T-cell (primary cell): Measurements from ENCODE around the gene SERPINB8. TPM values are rescaled to one million over a fixed set of nuclear protein-coding genes. Genes with fewer than 3 reads are reported as not detected.

Experiments
- ATAC-seq, 4 experiments: fragments of 200-7000 bp in 3 of 4; fragments of 150-1000 bp in 1 of 4; cut with Tn5 transposase; replicated peaks in 1 of 4; 1 replicate in 3 of 4; 2 replicates in 1 of 4; pipeline ENCODE4 v1.10.0; 2021; ENCODE audit warnings: moderate library complexity in 3 of 4, mild to moderate bottlenecking in 2 of 4, moderate number of reproducible peaks in 1 of 4
- CTCF ChIA-PET, 2 donors: fragments of 300-600 bp; sonication (Branson Sonifier 250); formaldehyde crosslinking; loops; one replicate each; lab custom pipeline; 2022; ENCODE audit warnings: antibody characterized with exemption in 2 of 2; lab: Charles Lee
- POLR2A ChIA-PET, 2 donors: fragments of 300-600 bp; sonication (Branson Sonifier 250); formaldehyde crosslinking; loops; one replicate each; lab custom pipeline; 2022; ENCODE audit warnings: antibody characterized with exemption in 2 of 2; lab: Charles Lee
- DNase-seq, 35 experiments: peaks; one replicate each; pipeline versions ENCODE4 v3.0.0 to v3.0.0-alpha.2; 2013 to 2023
- H3K27ac ChIP-seq: one replicate; pipeline ENCODE4 v1.5.1; 2013; ENCODE audit warnings: low read length
- H3K27me3 ChIP-seq, 2 experiments: replicated peaks in 1 of 2; 1 replicate in 1 of 2; 2 replicates in 1 of 2; pipeline versions ENCODE4 v1.6.1 to v1.7.0; 2013; ENCODE audit warnings: low read length in 1 of 2, mixed read lengths in 1 of 2; ENCODE audit not compliant: control insufficient read depth in 2 of 2, insufficient read depth in 2 of 2; ENCODE audit errors: extremely low read depth in 1 of 2
- H3K36me3 ChIP-seq, 2 donors: 1 replicate in 1 of 2; 2 replicates in 1 of 2; pipeline versions ENCODE4 v1.6.1 to v1.7.0; 2013; ENCODE audit warnings: low read length in 1 of 2; ENCODE audit not compliant: control insufficient read depth in 2 of 2, insufficient read depth in 1 of 2; ENCODE audit errors: extremely low read depth in 1 of 2
- H3K4me1 ChIP-seq, 2 experiments: 1 replicate in 1 of 2; 2 replicates in 1 of 2; pipeline versions ENCODE4 v1.6.1 to v1.7.0; 2013; ENCODE audit warnings: low read length in 2 of 2, mixed read lengths in 1 of 2; ENCODE audit not compliant: insufficient read depth in 2 of 2, control insufficient read depth in 1 of 2; ENCODE audit errors: extremely low read depth in 1 of 2
- H3K4me3 ChIP-seq, 2 donors: 1 replicate in 1 of 2; 2 replicates in 1 of 2; pipeline versions ENCODE4 v1.5.1 to v1.7.0; 2013; ENCODE audit warnings: mild to moderate bottlenecking in 2 of 2, low read length in 1 of 2, moderate library complexity in 1 of 2; ENCODE audit not compliant: control insufficient read depth in 1 of 2; ENCODE audit errors: extremely low read depth in 1 of 2
- H3K9me3 ChIP-seq: 2 replicates; pipeline ENCODE4 v1.7.0; 2013
- H3K27ac Mint-ChIP-seq, 2 donors: one replicate each; pipeline ENCODE4 v1.8.0; 2020 to 2021; ENCODE audit warnings: mild to moderate bottlenecking in 2 of 2, mixed read lengths in 2 of 2
- H3K27me3 Mint-ChIP-seq, 2 donors: one replicate each; pipeline ENCODE4 v1.8.0; 2021 to 2022; ENCODE audit warnings: mixed read lengths in 2 of 2
- H3K36me3 Mint-ChIP-seq: one replicate; pipeline ENCODE4 v1.8.0; 2021; ENCODE audit warnings: mixed read lengths
- H3K4me1 Mint-ChIP-seq, 3 donors: one replicate each; pipeline ENCODE4 v1.8.0; 2020 to 2022; ENCODE audit warnings: mixed read lengths in 3 of 3, mild to moderate bottlenecking in 1 of 3
- H3K4me3 Mint-ChIP-seq, 3 donors: one replicate each; pipeline ENCODE4 v1.8.0; 2020 to 2022; ENCODE audit warnings: mild to moderate bottlenecking in 3 of 3, mixed read lengths in 3 of 3, moderate library complexity in 3 of 3
- H3K9me3 Mint-ChIP-seq, 3 donors: one replicate each; pipeline ENCODE4 v1.8.0; 2020 to 2022; ENCODE audit warnings: mixed read lengths in 3 of 3
- WGBS: methylation state at CpG from one replicate; pipeline ENCODE4 v1.1.5; 2013; ENCODE audit warnings: missing lambda C conversion rate; ENCODE audit not compliant: insufficient coverage; 5-methylcytosine and 5-hydroxymethylcytosine counted together
- total RNA-seq, 35 experiments: library from RNA in 6 of 35; stranded (reverse) in 6 of 35; fragments of 120-200 nt in 1 of 35; gene quantifications; one replicate each; pipeline versions ENCODE4 v1.2.1 to v1.2.4 and lab custom pipeline; 2013 to 2026

SERPINB8 gene
- total RNA-seq, 5 donors from 2014 or later (not counting 1 experiment from before 2014, with no cell fraction given), result 14.4 to 19.9 (median 14.7) TPM

DNA sequence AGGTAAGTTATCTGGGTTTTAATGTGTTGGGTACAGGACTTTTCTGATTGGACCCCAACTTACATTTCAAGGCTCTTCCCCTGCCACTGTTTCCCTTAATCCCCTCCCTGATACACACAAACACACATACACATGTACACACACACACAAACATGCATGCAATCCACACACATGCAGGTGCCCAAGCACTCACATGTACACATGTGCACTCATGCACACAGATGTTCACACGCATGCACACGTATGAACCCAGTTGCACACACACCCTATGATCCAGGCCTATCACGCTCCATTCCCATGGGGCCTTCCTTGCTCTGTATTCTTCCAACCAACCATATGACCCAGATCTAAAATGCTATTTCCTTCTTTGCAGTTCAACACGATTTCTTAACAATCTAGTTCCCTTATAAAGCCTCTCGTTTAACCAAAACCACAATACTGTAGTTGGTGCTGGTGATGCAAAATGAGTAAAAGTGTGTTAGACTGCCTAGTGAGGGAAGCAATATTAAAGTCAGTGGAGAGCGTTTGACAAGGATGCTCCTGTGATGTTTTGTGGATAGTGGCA lies 11.1 kb downstream of the SERPINB8 start:
- ChIA-PET CTCF (interaction anchor here in 1 of 2 donors (1.3 kb wide), 1 partner anchor 17 kb away, joined by 3 read pairs; no protein-coding TSS in a partner anchor), POLR2A (no interaction called here)
- no peaks in the 10 kb centered on the region for H3K9me3 Mint-ChIP-seq
- no peaks in the 10 kb centered on the region for H3K9me3 ChIP-seq
- peaks cover 54% of the 10 kb centered on the region for H3K36me3 Mint-ChIP-seq
- no peak overlapping the region for H3K4me3 ChIP-seq
- H3K27ac Mint-ChIP-seq, result no peak overlapping the region
- H3K4me1 ChIP-seq, result peaks cover 0 to 4% of the 10 kb centered on the region in 2 experiments
- H3K27ac ChIP-seq, result no peak overlapping the region
- H3K4me3 Mint-ChIP-seq, result no peak overlapping the region
- WGBS, result 86% methylated on average over 4 of the region's 6 CpGs
- peaks cover 10 to 39% of the 10 kb centered on the region in 2 donors for H3K36me3 ChIP-seq
- no peaks in the 10 kb centered on the region for H3K27me3 ChIP-seq
- ATAC-seq (no peak), DNase-seq (no peak)
- H3K4me1 Mint-ChIP-seq, result peaks cover 8 to 12% (median 8%) of the 10 kb centered on the region in 3 donors
- H3K27me3 Mint-ChIP-seq, result no peaks in the 10 kb centered on the region

DNA sequence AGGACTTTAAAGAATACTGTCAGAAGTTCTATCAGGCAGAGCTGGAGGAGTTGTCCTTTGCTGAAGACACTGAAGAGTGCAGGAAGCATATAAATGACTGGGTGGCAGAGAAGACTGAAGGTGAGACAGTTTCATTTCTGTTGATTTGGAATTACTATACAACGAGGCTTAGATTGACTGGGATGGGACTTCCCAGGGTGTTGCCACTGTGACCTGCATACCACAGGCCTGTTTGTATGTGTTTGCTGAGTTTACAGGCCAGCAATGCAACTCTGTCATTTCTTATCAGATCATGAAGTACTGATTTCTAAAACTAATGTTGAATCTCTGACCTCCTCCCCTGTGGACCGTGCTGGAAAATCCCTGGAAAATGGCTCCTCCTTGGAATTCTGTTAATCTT lies 11.8 kb downstream of the SERPINB8 start:
- H3K27me3 Mint-ChIP-seq, result no peaks in the 10 kb centered on the region
- H3K4me3 Mint-ChIP-seq, result no peak overlapping the region

DNA sequence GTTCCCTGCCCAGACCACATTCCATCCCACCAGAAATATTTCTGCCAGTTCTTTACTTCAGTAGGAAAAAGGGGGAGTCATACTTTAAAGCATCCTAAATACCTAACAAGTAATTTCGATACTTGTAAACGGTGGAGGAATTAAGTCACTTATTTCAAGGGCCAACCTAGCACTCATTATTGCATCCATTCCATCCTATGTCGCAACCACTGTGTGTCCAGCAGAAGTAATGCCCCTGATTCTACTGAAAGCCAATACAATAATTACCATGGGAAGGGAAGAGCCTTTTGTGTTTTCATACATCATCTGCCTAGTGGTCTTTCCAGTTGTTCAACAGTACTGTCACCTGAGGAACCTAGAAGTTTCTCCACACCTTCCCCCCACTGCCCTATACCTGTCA lies 12.5 kb downstream of the SERPINB8 start:
- POLR2A ChIA-PET, result no interaction called here
- Mint-ChIP-seq H3K4me1 (peaks cover 8 to 12% (median 8%) of the 10 kb centered on the region in 3 donors), H3K36me3 (peaks cover 65% of the 10 kb centered on the region), H3K27me3 (no peaks in the 10 kb centered on the region), H3K27ac (no peak overlapping the region), H3K9me3 (no peaks in the 10 kb centered on the region), H3K4me3 (no peak overlapping the region)
- no peak overlapping the region for H3K27ac ChIP-seq
- H3K27me3 ChIP-seq, result no peaks in the 10 kb centered on the region
- H3K4me3 ChIP-seq, result no peak overlapping the region
- no peak for DNase-seq
- H3K9me3 ChIP-seq, result no peaks in the 10 kb centered on the region
- CTCF ChIA-PET, result interaction anchor here in 1 of 2 donors (0.7 kb wide), 1 partner anchor 61 kb away, joined by 3 read pairs; no protein-coding TSS in a partner anchor
- ATAC-seq, result no peak
- WGBS, result no CpG with 5 or more reads among the region's 3 CpGs
- H3K4me1 ChIP-seq, result peaks cover 0 to 4% of the 10 kb centered on the region in 2 experiments
- H3K36me3 ChIP-seq, result peaks cover 10 to 46% of the 10 kb centered on the region in 2 donors

More for the DNA sequence above, 11.8 kb downstream of the SERPINB8 start:
- peaks cover 0 to 4% of the 10 kb centered on the region in 2 experiments for H3K4me1 ChIP-seq
- no peaks in the 10 kb centered on the region for H3K9me3 ChIP-seq
- H3K27ac Mint-ChIP-seq, result no peak overlapping the region
- peaks cover 8 to 12% (median 8%) of the 10 kb centered on the region in 3 donors for H3K4me1 Mint-ChIP-seq
- CTCF ChIA-PET, result interaction anchor here in 1 of 2 donors (0.7 to 1.3 kb wide), 2 partner anchors 18 to 62 kb away, joined by 3 read pairs; no protein-coding TSS in a partner anchor
- no peaks in the 10 kb centered on the region for H3K27me3 ChIP-seq
- WGBS, result 59% methylated on average over 2 of the region's 2 CpGs
- H3K36me3 ChIP-seq, result peaks cover 10 to 39% of the 10 kb centered on the region in 2 donors
- H3K4me3 ChIP-seq, result no peak overlapping the region
- POLR2A ChIA-PET, result no interaction called here
- no peak for DNase-seq
- ATAC-seq, result no peak
- H3K9me3 Mint-ChIP-seq, result no peaks in the 10 kb centered on the region
- H3K27ac ChIP-seq, result no peak overlapping the region
- peaks cover 61% of the 10 kb centered on the region for H3K36me3 Mint-ChIP-seq

DNA sequence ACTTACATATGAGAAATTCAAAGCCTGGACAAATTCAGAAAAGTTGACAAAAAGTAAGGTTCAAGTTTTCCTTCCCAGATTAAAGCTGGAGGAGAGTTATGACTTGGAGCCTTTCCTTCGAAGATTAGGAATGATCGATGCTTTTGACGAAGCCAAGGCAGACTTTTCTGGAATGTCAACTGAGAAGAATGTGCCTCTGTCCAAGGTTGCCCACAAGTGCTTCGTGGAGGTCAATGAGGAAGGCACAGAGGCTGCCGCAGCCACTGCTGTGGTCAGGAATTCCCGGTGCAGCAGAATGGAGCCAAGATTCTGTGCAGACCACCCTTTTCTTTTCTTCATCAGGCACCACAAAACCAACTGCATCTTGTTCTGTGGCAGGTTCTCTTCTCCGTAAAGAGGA lies 17.0 kb downstream of the SERPINB8 start:
- Histone ChIP-seq H3K4me1 (no peaks in the 10 kb centered on the region), H3K36me3 (peaks cover 10 to 38% of the 10 kb centered on the region in 2 donors), H3K27ac (no peak overlapping the region), H3K9me3 (no peaks in the 10 kb centered on the region), H3K4me3 (no peak overlapping the region), H3K27me3 (no peaks in the 10 kb centered on the region)
- Mint-ChIP-seq H3K4me1 (no peaks in the 10 kb centered on the region), H3K4me3 (no peak overlapping the region), H3K27me3 (no peaks in the 10 kb centered on the region), H3K27ac (no peak overlapping the region), H3K36me3 (peaks cover 61% of the 10 kb centered on the region), H3K9me3 (no peaks in the 10 kb centered on the region)
- 98% methylated on average over 5 of the region's 7 CpGs for WGBS
- ChIA-PET POLR2A (no interaction called here), CTCF (interaction anchor here in 1 of 2 donors (2.6 kb wide), 1 partner anchor 24 kb away, joined by 10 read pairs; no protein-coding TSS in a partner anchor)
- ATAC-seq (no peak), DNase-seq (no peak)

DNA sequence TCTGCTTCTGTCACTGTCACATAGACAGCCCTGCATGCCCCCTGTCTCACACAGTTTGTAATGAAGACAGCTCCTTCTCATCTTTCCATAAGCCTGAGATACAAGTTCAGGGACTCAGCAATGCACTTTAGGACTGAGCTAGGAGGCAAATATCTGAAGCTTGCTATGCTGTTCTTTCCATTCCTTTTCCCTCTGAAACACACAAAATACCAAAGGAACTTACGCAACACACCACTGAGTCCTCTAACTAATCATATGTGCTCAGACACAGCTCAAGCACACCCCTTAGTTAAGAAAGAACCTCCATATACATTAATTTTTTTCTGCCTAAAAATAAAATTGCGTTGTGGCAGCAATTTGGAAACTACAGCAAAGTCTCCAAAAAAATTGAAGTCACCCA lies 17.9 kb downstream of the SERPINB8 start:
- no peaks in the 10 kb centered on the region for H3K4me1 ChIP-seq
- H3K36me3 Mint-ChIP-seq, result peaks cover 58% of the 10 kb centered on the region
- no peak overlapping the region for H3K27ac ChIP-seq
- ChIA-PET CTCF (interaction anchor here in 1 of 2 donors (0.8 kb wide), 1 partner anchor 25 kb away, joined by 3 read pairs; no protein-coding TSS in a partner anchor), POLR2A (no interaction called here)
- H3K4me3 ChIP-seq, result no peak overlapping the region
- no peak for DNase-seq
- peaks cover 0 to 4% (median 0%) of the 10 kb centered on the region in 3 donors for H3K9me3 Mint-ChIP-seq
- H3K36me3 ChIP-seq, result peaks cover 10 to 31% of the 10 kb centered on the region in 2 donors
- H3K27me3 Mint-ChIP-seq, result no peaks in the 10 kb centered on the region
- peaks cover 0 to 4% (median 4%) of the 10 kb centered on the region in 3 donors for H3K4me1 Mint-ChIP-seq
- no peak for ATAC-seq
- H3K9me3 ChIP-seq, result no peaks in the 10 kb centered on the region
- no peak overlapping the region for H3K4me3 Mint-ChIP-seq
- no peak overlapping the region for H3K27ac Mint-ChIP-seq
- 100% methylated on average over 2 of the region's 2 CpGs for WGBS
- no peaks in the 10 kb centered on the region for H3K27me3 ChIP-seq

DNA sequence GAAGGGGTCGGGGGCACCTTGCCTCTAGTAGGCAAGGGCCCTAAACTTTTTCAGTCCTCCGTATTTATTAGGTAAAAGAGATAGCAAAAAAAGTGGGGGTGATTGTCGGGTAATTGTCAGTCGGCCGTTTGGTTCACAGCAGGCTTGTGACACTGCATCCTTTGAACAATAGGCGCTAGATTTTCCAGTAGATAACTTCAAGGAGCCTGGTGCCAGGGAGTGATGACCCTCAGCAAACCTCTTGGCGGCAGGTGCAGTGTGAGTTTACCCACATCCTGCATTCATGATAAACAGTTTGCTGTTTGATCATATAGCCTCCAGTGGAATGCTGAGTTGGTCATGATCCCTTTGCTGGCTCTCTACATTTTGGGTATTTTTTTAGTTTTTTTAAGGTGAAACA lies 22.9 kb downstream of the SERPINB8 start:
- no peak overlapping the region for H3K4me3 ChIP-seq
- DNase-seq (no peak), ATAC-seq (no peak)
- H3K36me3 ChIP-seq, result peaks cover 0 to 5% of the 10 kb centered on the region in 2 donors
- Mint-ChIP-seq H3K4me3 (no peak overlapping the region), H3K27ac (peak overlapping the region in 1 of 2 donors; percentile 41), H3K36me3 (peaks cover 35% of the 10 kb centered on the region), H3K4me1 (peaks cover 0 to 7% (median 5%) of the 10 kb centered on the region in 3 donors), H3K9me3 (peaks cover 4 to 12% (median 11%) of the 10 kb centered on the region in 3 donors), H3K27me3 (no peaks in the 10 kb centered on the region)
- H3K9me3 ChIP-seq, result no peaks in the 10 kb centered on the region
- WGBS, result 60% methylated on average over 1 of the region's 7 CpGs
- POLR2A ChIA-PET, result no interaction called here
- H3K27ac ChIP-seq, result no peak overlapping the region
- no peaks in the 10 kb centered on the region for H3K27me3 ChIP-seq
- no peaks in the 10 kb centered on the region for H3K4me1 ChIP-seq
- CTCF ChIA-PET, result interaction anchor here (1.4 to 2.3 kb wide), 2 partner anchors 28 to 29 kb away, joined by 4 to 8 read pairs; no protein-coding TSS in a partner anchor
